DND-41 (cell line): ENCODE measurements around the gene CDH23.

ENCODE experiments used
- ATAC-seq: fragments of 200-7000 bp; cut with Tn5 transposase; 3 replicates; pipeline ENCODE4 v1.9.1; 2021; ENCODE audit warnings: low read depth; ENCODE audit not compliant: insufficient read depth
- DNase-seq: peaks from one replicate; pipeline ENCODE4 v3.0.0-alpha.2; 2020
- H2AFZ ChIP-seq: 2 replicates; pipeline ENCODE4 v1.6.0; 2012; ENCODE audit warnings: low read depth, low read length
- H3K27ac ChIP-seq: 2 replicates; pipeline ENCODE4 v1.5.1; 2012; ENCODE audit warnings: low read length, inconsistent platforms
- H3K27me3 ChIP-seq: fragments of 200-600 bp; sonication (generic); 2 replicates; pipeline ENCODE4 v1.6.0; 2012; ENCODE audit warnings: low read length, mild to moderate bottlenecking, inconsistent platforms; ENCODE audit not compliant: insufficient read depth, poor library complexity
- H3K36me3 ChIP-seq: 2 replicates; pipeline ENCODE4 v1.5.1; 2012; ENCODE audit warnings: low read length, inconsistent platforms; ENCODE audit not compliant: insufficient read depth
- H3K4me1 ChIP-seq: 2 replicates; pipeline ENCODE4 v1.5.1; 2012; ENCODE audit warnings: mild to moderate bottlenecking, low read length; ENCODE audit not compliant: insufficient read depth
- H3K4me2 ChIP-seq: 2 replicates; pipeline ENCODE4 v1.6.0; 2012; ENCODE audit warnings: mild to moderate bottlenecking, moderate library complexity, low read length, inconsistent platforms; ENCODE audit not compliant: insufficient read depth
- H3K4me3 ChIP-seq, 2 experiments: fragments of 200-600 bp in 1 of 2; shearing (Covaris generic) in 1 of 2; 2 replicates each; pipeline ENCODE4 v1.5.1; 2012 to 2016; ENCODE audit warnings: inconsistent platforms in 2 of 2, low read length in 2 of 2, mild to moderate bottlenecking in 2 of 2, low read depth in 1 of 2, moderate library complexity in 1 of 2
- H3K79me2 ChIP-seq: 2 replicates; pipeline ENCODE4 v1.6.0; 2012; ENCODE audit warnings: low read length, inconsistent platforms; ENCODE audit not compliant: insufficient read depth
- H3K9ac ChIP-seq: 2 replicates; pipeline ENCODE4 v1.6.0; 2012; ENCODE audit warnings: low read depth, mild to moderate bottlenecking, inconsistent platforms, low read length, moderate library complexity
- H3K9me3 ChIP-seq: 2 replicates; pipeline ENCODE4 v1.5.1; 2012; ENCODE audit warnings: low read length, moderate library complexity, mild to moderate bottlenecking, inconsistent platforms; ENCODE audit not compliant: insufficient read depth, severe bottlenecking
- H4K20me1 ChIP-seq: 2 replicates; pipeline ENCODE4 v1.6.0; 2012; ENCODE audit warnings: low read length; ENCODE audit not compliant: insufficient read depth
- EZH2 ChIP-seq: IDR thresholded peaks from 3 replicates; pipeline ENCODE4 v1.6.1; 2012; ENCODE audit warnings: borderline replicate concordance, low read depth, mild to moderate bottlenecking, moderate library complexity, low read length, inconsistent platforms; ENCODE audit not compliant: severe bottlenecking
- TF ChIP-seq, protein P1 (sequence below): IDR thresholded peaks from 2 replicates; pipeline ENCODE4 v1.5.1; 2012; ENCODE audit warnings: borderline replicate concordance, low read length, moderate library complexity, mild to moderate bottlenecking; ENCODE audit not compliant: poor library complexity, severe bottlenecking; ENCODE audit errors: extremely low read depth

Gene CDH23

DNA sequence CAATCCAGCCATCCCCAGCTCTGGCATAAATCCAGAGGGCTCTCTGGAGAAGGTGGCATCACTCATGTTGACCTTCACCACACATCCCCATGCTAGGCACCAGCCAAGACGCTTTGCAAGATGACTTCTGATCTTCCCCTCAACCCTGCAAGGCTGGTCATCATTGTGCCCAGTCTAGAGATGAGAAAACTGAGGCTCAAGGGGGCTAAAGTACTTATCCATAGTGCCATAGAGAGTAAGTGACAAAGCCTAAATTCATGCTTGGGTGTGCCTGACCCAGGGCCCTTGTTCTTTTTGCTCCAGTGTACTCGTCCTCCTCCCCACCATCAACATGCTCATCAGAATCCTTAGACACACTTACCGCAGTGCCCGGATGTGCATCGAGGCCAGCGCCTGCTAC, 324.6 kb downstream of the CDH23 start:
- no peak overlapping the region for H3K9ac ChIP-seq
- ATAC-seq = no peak

DNA sequence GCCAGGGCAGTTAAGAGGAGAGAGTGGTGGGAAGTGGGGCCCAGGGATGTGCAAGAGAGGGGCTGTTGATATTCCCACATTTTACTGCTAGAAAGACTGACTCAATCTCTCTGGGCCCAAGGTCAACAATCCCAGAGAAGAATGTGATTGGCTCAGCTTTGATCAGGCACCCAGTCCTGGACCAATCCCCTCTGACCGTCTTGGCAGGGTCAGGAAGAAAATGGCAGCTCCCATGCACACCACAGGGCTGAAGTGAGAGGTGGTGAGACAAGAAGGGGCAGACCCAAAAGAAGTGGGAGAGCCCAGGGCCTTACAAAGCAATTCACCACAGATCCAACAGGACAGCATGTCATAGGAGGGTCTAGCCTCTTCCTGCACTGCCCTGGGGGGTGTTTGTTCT, 326.1 kb downstream of the CDH23 start:
- Histone ChIP-seq H2AFZ (no peak overlapping the region), H4K20me1 (no peaks in the 10 kb centered on the region), H3K36me3 (no peaks in the 10 kb centered on the region), H3K27ac (no peak overlapping the region), H3K4me2 (no peak overlapping the region), H3K79me2 (no peaks in the 10 kb centered on the region), H3K9me3 (no peaks in the 10 kb centered on the region), H3K4me3 (no peak overlapping the region), H3K27me3 (no peaks in the 10 kb centered on the region), H3K9ac (no peak overlapping the region), H3K4me1 (peaks cover 34% of the 10 kb centered on the region)
- TF ChIP-seq, protein P1, sequence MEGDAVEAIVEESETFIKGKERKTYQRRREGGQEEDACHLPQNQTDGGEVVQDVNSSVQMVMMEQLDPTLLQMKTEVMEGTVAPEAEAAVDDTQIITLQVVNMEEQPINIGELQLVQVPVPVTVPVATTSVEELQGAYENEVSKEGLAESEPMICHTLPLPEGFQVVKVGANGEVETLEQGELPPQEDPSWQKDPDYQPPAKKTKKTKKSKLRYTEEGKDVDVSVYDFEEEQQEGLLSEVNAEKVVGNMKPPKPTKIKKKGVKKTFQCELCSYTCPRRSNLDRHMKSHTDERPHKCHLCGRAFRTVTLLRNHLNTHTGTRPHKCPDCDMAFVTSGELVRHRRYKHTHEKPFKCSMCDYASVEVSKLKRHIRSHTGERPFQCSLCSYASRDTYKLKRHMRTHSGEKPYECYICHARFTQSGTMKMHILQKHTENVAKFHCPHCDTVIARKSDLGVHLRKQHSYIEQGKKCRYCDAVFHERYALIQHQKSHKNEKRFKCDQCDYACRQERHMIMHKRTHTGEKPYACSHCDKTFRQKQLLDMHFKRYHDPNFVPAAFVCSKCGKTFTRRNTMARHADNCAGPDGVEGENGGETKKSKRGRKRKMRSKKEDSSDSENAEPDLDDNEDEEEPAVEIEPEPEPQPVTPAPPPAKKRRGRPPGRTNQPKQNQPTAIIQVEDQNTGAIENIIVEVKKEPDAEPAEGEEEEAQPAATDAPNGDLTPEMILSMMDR = no peak
- TF ChIP-seq EZH2 = no peak
- DNase-seq (no peak), ATAC-seq (no peak)

More for the DNA sequence above, 324.6 kb downstream of the CDH23 start:
- Histone ChIP-seq H2AFZ (no peak overlapping the region), H3K4me3 (no peak overlapping the region), H4K20me1 (no peaks in the 10 kb centered on the region), H3K27ac (no peak overlapping the region), H3K4me2 (no peak overlapping the region), H3K9me3 (no peaks in the 10 kb centered on the region), H3K79me2 (no peaks in the 10 kb centered on the region), H3K27me3 (no peaks in the 10 kb centered on the region), H3K36me3 (no peaks in the 10 kb centered on the region), H3K4me1 (peaks cover 22% of the 10 kb centered on the region)
- TF ChIP-seq EZH2 = no peak
- TF ChIP-seq, protein P1 = no peak
- DNase-seq = no peak

GRCh38 chr10:71723311-71723710, 326.6 kb downstream of the CDH23 start:
- Histone ChIP-seq H3K27me3 (no peaks in the 10 kb centered on the region), H2AFZ (no peak overlapping the region), H3K9ac (no peak overlapping the region), H4K20me1 (no peaks in the 10 kb centered on the region), H3K4me2 (no peak overlapping the region), H3K36me3 (no peaks in the 10 kb centered on the region), H3K4me3 (no peak overlapping the region), H3K9me3 (no peaks in the 10 kb centered on the region), H3K4me1 (peaks cover 38% of the 10 kb centered on the region), H3K79me2 (no peaks in the 10 kb centered on the region), H3K27ac (peak overlapping the region; percentile 4; the same call in 1 of the 2 replicates)
- DNase-seq (no peak), ATAC-seq (no peak)
- no peak for TF ChIP-seq EZH2
- TF ChIP-seq, protein P1 = no peak

GRCh38 chr10:71724539-71724938, 327.8 kb downstream of the CDH23 start:
- no peak for TF ChIP-seq EZH2
- TF ChIP-seq, protein P1 = no peak
- no peaks in the 10 kb centered on the region for H4K20me1 ChIP-seq
- H2AFZ ChIP-seq = no peak overlapping the region
- no peak for DNase-seq
- no peak overlapping the region for H3K4me2 ChIP-seq
- H3K27me3 ChIP-seq = no peaks in the 10 kb centered on the region
- H3K9ac ChIP-seq = no peak overlapping the region
- H3K4me3 ChIP-seq = no peak overlapping the region
- no peaks in the 10 kb centered on the region for H3K36me3 ChIP-seq
- peaks cover 42% of the 10 kb centered on the region for H3K4me1 ChIP-seq
- H3K27ac ChIP-seq = 0 out of 2 replicates have a peak overlapping the region, but pooled peaks have one; percentile 13
- no peaks in the 10 kb centered on the region for H3K79me2 ChIP-seq
- no peak for ATAC-seq
- no peaks in the 10 kb centered on the region for H3K9me3 ChIP-seq
